CD4-positive, alpha-beta T cell (primary cell): ENCODE measurements around the gene RGS1. TPM values are rescaled to one million over a fixed set of nuclear protein-coding genes. Genes with fewer than 3 reads are reported as not detected.

Experiments used
- ATAC-seq: fragments of 200-7000 bp; cut with Tn5 transposase; one replicate; pipeline ENCODE4 v1.10.0; 2022; ENCODE audit warnings: mild to moderate bottlenecking; ENCODE audit not compliant: poor library complexity
- CTCF ChIA-PET: fragments of 350-600 bp; sonication (Branson Sonifier 250); formaldehyde crosslinking; loops from one replicate; lab custom pipeline; 2021; ENCODE audit warnings: antibody characterized with exemption, inconsistent platforms; lab: Charles Lee
- POLR2A ChIA-PET: fragments of 350-600 bp; sonication (Branson Sonifier 250); formaldehyde crosslinking; loops from one replicate; lab custom pipeline; 2021; ENCODE audit warnings: antibody characterized with exemption, inconsistent platforms; lab: Charles Lee
- DNase-seq, 14 experiments: peaks; one replicate each; pipeline ENCODE4 v3.0.0-alpha.2; 2013 to 2020; ENCODE audit warnings: mixed read lengths in 2 of 14
- H3K27ac ChIP-seq, 2 donors: one replicate each; pipeline versions ENCODE4 v1.5.1 to v1.7.0; 2013; ENCODE audit warnings: low read length in 2 of 2, low read depth in 1 of 2, mild to moderate bottlenecking in 1 of 2
- H3K27me3 ChIP-seq, 2 experiments: 1 replicate in 1 of 2; 2 replicates in 1 of 2; pipeline versions ENCODE4 v1.6.1 to v1.7.0; 2013; ENCODE audit warnings: low read length in 2 of 2, control low read depth in 1 of 2, mild to moderate bottlenecking in 1 of 2, moderate library complexity in 1 of 2; ENCODE audit not compliant: insufficient read depth in 2 of 2, control insufficient read depth in 1 of 2
- H3K36me3 ChIP-seq: one replicate; pipeline ENCODE4 v1.6.1; 2013; ENCODE audit warnings: low read length, control low read depth; ENCODE audit not compliant: insufficient read depth
- H3K4me1 ChIP-seq: one replicate; pipeline ENCODE4 v1.6.1; 2013; ENCODE audit warnings: low read length, control low read depth; ENCODE audit not compliant: insufficient read depth
- H3K4me3 ChIP-seq: one replicate; pipeline ENCODE4 v1.5.1; 2013; ENCODE audit warnings: mild to moderate bottlenecking, low read length, moderate library complexity
- H3K9me3 ChIP-seq, 2 experiments: 1 replicate in 1 of 2; 2 replicates in 1 of 2; pipeline versions ENCODE4 v1.6.1 to v1.7.0; 2013; ENCODE audit warnings: low read length in 2 of 2, mild to moderate bottlenecking in 2 of 2, control low read depth in 1 of 2, moderate library complexity in 1 of 2; ENCODE audit not compliant: control insufficient read depth in 1 of 2, insufficient read depth in 1 of 2
- H3K27ac Mint-ChIP-seq: one replicate; pipeline ENCODE4 v1.8.0; 2020; ENCODE audit warnings: mixed read lengths
- H3K27me3 Mint-ChIP-seq: one replicate; pipeline ENCODE4 v1.8.0; 2021; ENCODE audit warnings: mixed read lengths
- H3K36me3 Mint-ChIP-seq: one replicate; pipeline ENCODE4 v1.8.0; 2021; ENCODE audit warnings: low read depth, mixed read lengths
- H3K4me1 Mint-ChIP-seq: one replicate; pipeline ENCODE4 v1.8.0; 2021; ENCODE audit warnings: low read depth, mixed read lengths
- H3K4me3 Mint-ChIP-seq: one replicate; pipeline ENCODE4 v1.8.0; 2020; ENCODE audit warnings: mild to moderate bottlenecking, mixed read lengths
- H3K9me3 Mint-ChIP-seq: one replicate; pipeline ENCODE4 v1.8.0; 2020; ENCODE audit warnings: mixed read lengths
- intact Hi-C, 2 experiments: fragments of 100-400 bp; cut with DNase I in 1 of 2; cut with micrococcal nuclease in 1 of 2; formaldehyde crosslinking; loops; one replicate each; pipeline versions ENCODE4 v1.15.1 to v1.9.0; 2023 to 2025; cut with DNase I, micrococcal nuclease
- total RNA-seq, 174 experiments: library from RNA in 2 of 174; stranded (reverse) in 2 of 174; gene quantifications; one replicate each; pipeline ENCODE4 v1.2.3 and lab custom pipeline; 2021 to 2026
- TF ChIP-seq, protein P1 (sequence below): fragments of 200-600 bp; IDR thresholded peaks from one replicate; pipeline ENCODE4 v1.8.0; 2022; ENCODE audit warnings: antibody characterized with exemption, mild to moderate bottlenecking

RGS1 gene
- total RNA-seq, 2 experiments from 2014 or later, result 428 to 429 TPM

DNA sequence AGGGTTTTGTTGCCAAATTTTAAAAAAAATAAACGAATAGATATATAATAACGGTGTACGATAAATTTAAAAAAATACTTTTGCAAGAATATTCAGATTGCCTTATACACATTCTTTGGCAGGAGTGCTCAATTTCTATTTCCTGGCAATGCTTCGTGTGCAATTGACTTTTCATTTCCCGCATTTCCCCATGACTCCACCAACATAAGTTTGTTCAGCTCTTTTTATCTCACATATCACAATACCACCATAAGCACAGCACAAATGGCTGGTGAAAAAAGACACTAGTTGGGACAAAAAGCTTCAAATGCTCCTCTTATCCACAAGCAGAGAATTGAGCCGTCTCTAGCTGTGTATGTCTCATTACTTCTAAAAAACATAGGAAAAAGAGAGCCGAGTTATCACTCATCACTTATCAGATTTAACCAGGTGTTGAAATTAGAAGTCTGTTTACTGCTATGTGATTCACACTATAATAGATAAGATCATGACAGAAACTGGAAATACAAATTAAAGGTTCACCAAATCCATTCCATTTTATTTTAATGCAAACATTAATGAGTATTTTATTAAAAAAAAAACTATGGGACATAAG is 28.9 kb upstream of the RGS1 start:
- H3K27ac Mint-ChIP-seq, result no peak overlapping the region
- Histone ChIP-seq H3K27ac (no peak overlapping the region), H3K4me1 (peaks cover 17% of the 10 kb centered on the region), H3K36me3 (no peaks in the 10 kb centered on the region), H3K27me3 (no peaks in the 10 kb centered on the region), H3K4me3 (no peak overlapping the region), H3K9me3 (no peaks in the 10 kb centered on the region)
- DNase-seq (no peak), ATAC-seq (no peak)
- H3K4me3 Mint-ChIP-seq, result no peak overlapping the region
- POLR2A ChIA-PET, result no interaction called here
- no peaks in the 10 kb centered on the region for H3K9me3 Mint-ChIP-seq
- peaks cover 51% of the 10 kb centered on the region for H3K4me1 Mint-ChIP-seq
- intact Hi-C loops, result no loop called here
- CTCF ChIA-PET, result interaction anchor here (1.0 to 1.3 kb wide), 4 partner anchors 11 to 69 kb away, joined by 3 to 4 read pairs (median 3); partner anchors contain the start of gene RGS1
- no peaks in the 10 kb centered on the region for H3K27me3 Mint-ChIP-seq
- H3K36me3 Mint-ChIP-seq, result no peaks in the 10 kb centered on the region
- TF ChIP-seq, protein P1, sequence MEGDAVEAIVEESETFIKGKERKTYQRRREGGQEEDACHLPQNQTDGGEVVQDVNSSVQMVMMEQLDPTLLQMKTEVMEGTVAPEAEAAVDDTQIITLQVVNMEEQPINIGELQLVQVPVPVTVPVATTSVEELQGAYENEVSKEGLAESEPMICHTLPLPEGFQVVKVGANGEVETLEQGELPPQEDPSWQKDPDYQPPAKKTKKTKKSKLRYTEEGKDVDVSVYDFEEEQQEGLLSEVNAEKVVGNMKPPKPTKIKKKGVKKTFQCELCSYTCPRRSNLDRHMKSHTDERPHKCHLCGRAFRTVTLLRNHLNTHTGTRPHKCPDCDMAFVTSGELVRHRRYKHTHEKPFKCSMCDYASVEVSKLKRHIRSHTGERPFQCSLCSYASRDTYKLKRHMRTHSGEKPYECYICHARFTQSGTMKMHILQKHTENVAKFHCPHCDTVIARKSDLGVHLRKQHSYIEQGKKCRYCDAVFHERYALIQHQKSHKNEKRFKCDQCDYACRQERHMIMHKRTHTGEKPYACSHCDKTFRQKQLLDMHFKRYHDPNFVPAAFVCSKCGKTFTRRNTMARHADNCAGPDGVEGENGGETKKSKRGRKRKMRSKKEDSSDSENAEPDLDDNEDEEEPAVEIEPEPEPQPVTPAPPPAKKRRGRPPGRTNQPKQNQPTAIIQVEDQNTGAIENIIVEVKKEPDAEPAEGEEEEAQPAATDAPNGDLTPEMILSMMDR, result no peak

DNA sequence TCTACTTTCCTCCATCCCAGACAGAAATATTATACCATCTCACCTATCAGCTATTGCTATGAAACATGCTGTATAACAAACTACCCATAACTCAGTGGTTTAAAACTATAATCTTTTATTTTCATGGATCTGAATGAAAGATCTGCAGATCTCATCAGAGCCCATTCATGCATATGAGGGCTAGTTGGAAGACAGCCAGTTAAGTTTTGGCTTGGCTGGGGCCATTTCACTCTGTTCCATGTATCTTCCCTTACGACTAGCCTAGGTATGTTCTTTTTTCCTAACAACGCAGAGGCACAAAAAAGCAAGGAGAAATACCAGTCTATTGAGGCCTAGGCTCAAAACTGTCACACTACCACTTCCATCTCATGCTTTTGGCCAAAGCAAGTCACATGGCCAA is 28.1 kb upstream of the RGS1 start:
- intact Hi-C loops, result no loop called here
- TF ChIP-seq, protein P1, result no peak
- CTCF ChIA-PET, result interaction anchor here (1.2 to 1.3 kb wide), 2 partner anchors 10 to 28 kb away, joined by 3 read pairs; partner anchors contain the start of gene RGS1
- no peak overlapping the region for H3K4me3 ChIP-seq
- Mint-ChIP-seq H3K36me3 (no peaks in the 10 kb centered on the region), H3K27ac (no peak overlapping the region), H3K4me3 (no peak overlapping the region), H3K27me3 (no peaks in the 10 kb centered on the region), H3K4me1 (peaks cover 55% of the 10 kb centered on the region), H3K9me3 (no peaks in the 10 kb centered on the region)
- H3K27me3 ChIP-seq, result no peaks in the 10 kb centered on the region
- peaks cover 22% of the 10 kb centered on the region for H3K4me1 ChIP-seq
- no peaks in the 10 kb centered on the region for H3K9me3 ChIP-seq
- H3K36me3 ChIP-seq, result no peaks in the 10 kb centered on the region
- ATAC-seq (no peak), DNase-seq (no peak)
- no peak overlapping the region for H3K27ac ChIP-seq
- POLR2A ChIA-PET, result no interaction called here

DNA sequence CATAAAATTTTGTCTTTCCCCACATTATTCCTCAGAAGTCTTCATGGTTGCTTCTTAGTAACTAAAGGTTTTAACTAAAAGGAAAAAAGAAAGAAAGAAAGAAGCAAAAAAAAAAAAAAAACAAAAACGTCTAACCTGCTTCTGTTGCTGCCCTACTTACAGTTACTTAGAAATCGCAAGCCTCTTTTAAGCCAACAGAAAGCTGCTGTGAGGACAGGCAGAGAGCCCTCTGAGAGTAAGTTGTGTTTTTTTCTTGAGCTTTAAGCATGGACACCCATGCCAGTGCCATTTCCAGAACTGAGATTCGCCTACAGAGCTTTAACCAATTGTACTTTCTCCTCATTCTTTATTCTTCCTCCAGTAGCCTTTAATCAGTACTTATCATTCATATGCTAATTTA is 25.6 kb upstream of the RGS1 start:
- peaks cover 17% of the 10 kb centered on the region for H3K4me1 ChIP-seq
- ATAC-seq, result no peak
- H3K27me3 Mint-ChIP-seq, result no peaks in the 10 kb centered on the region
- H3K27ac ChIP-seq, result no peak overlapping the region
- no peaks in the 10 kb centered on the region for H3K9me3 Mint-ChIP-seq
- ChIA-PET CTCF (interaction anchor here (0.9 to 1.5 kb wide), 3 partner anchors 10 to 72 kb away, joined by 3 to 6 read pairs (median 4); no protein-coding TSS in a partner anchor), POLR2A (interaction anchor here (0.6 to 1.8 kb wide), 2 partner anchors 10 to 1980 kb away, joined by 5 to 15 read pairs; no protein-coding TSS in a partner anchor)
- H3K36me3 ChIP-seq, result no peaks in the 10 kb centered on the region
- DNase-seq, result no peak
- H3K36me3 Mint-ChIP-seq, result no peaks in the 10 kb centered on the region
- no peak overlapping the region for H3K4me3 Mint-ChIP-seq
- H3K4me1 Mint-ChIP-seq, result peaks cover 62% of the 10 kb centered on the region
- intact Hi-C loops, result loop anchor here in 1 of 2 experiments (2.0 to 5.0 kb wide), 2 partner anchors 25 to 33 kb away; partner anchors contain the start of gene RGS1
- no peaks in the 10 kb centered on the region for H3K9me3 ChIP-seq
- TF ChIP-seq, protein P1, result no peak
- peak overlapping the region; percentile 50 for H3K27ac Mint-ChIP-seq
- H3K4me3 ChIP-seq, result no peak overlapping the region
- H3K27me3 ChIP-seq, result no peaks in the 10 kb centered on the region
